ENCODE results near the gene MAT1A. TPM values are rescaled to one million over a fixed set of nuclear protein-coding genes. Genes with fewer than 3 reads are reported as not detected.
A peak's percentile ranks its signal among the peaks of the same experiment; 100 is the strongest.

Gene MAT1A
- total RNA-seq, 2 donors from 2014 or later: 0.53 to 0.58 TPM

GRCh38 chr10:80292607-80293239 lies 3.3 kb upstream of the MAT1A start:
- peaks cover 6% of the 10 kb centered on the region for H3K4me1 Mint-ChIP-seq
- DNase-seq: no peak
- TF ChIP-seq CTCF (conservative IDR thresholded peaks at IDR 0.05): no peak
- H3K9me3 Mint-ChIP-seq: peaks cover 4% of the 10 kb centered on the region
- H3K27me3 Mint-ChIP-seq (ENCODE audit: insufficient read depth): peaks cover 13% of the 10 kb centered on the region
- H3K27me3 ChIP-seq (ENCODE audit: control insufficient read depth, insufficient read depth, low read length, poor library complexity, severe bottlenecking): no peaks in the 10 kb centered on the region
- H3K27ac ChIP-seq (ENCODE audit: low read depth, low read length): no peak overlapping the region
- no peak overlapping the region for H3K27ac Mint-ChIP-seq
- no peaks in the 10 kb centered on the region for H3K4me1 ChIP-seq (ENCODE audit: control insufficient read depth, insufficient read depth, low read length)
- 90 to 95% methylated on average over 3 to 5 of the region's 6 CpGs for WGBS, 2 experiments (ENCODE audit: insufficient coverage in 1 of 2, insufficient read length in 1 of 2)
- H3K4me3 Mint-ChIP-seq: no peak overlapping the region
- no peak overlapping the region for H3K4me3 ChIP-seq (ENCODE audit: low read length)
- no peak overlapping the region for H3K9ac ChIP-seq (ENCODE audit: extremely low read depth, low read length, poor library complexity, severe bottlenecking)
- no peaks in the 10 kb centered on the region for H3K36me3 ChIP-seq (ENCODE audit: control insufficient read depth, insufficient read depth, low read length)
- H3K36me3 Mint-ChIP-seq (ENCODE audit: low read depth): no peaks in the 10 kb centered on the region
- H3K9me3 ChIP-seq (ENCODE audit: control insufficient read depth, low read length): peaks cover 6% of the 10 kb centered on the region

- no peak for DNase-seq
- Mint-ChIP-seq H3K9me3 (no peaks in the 10 kb centered on the region), H3K36me3 (ENCODE audit: low read depth) (no peaks in the 10 kb centered on the region), H3K27me3 (ENCODE audit: insufficient read depth) (peaks cover 13% of the 10 kb centered on the region), H3K4me1 (peaks cover 20% of the 10 kb centered on the region), H3K4me3 (no peak overlapping the region), H3K27ac (no peak overlapping the region)
- 96 to 97% methylated on average over 4 of the region's 4 CpGs for WGBS, 2 experiments (ENCODE audit: insufficient coverage in 1 of 2, insufficient read length in 1 of 2)
- Histone ChIP-seq H3K36me3 (ENCODE audit: control insufficient read depth, insufficient read depth, low read length) (no peaks in the 10 kb centered on the region), H3K9me3 (ENCODE audit: control insufficient read depth, low read length) (no peaks in the 10 kb centered on the region), H3K9ac (ENCODE audit: extremely low read depth, low read length, poor library complexity, severe bottlenecking) (no peak overlapping the region), H3K27ac (ENCODE audit: low read depth, low read length) (no peak overlapping the region), H3K27me3 (ENCODE audit: control insufficient read depth, insufficient read depth, low read length, poor library complexity, severe bottlenecking) (no peaks in the 10 kb centered on the region), H3K4me1 (ENCODE audit: control insufficient read depth, insufficient read depth, low read length) (no peaks in the 10 kb centered on the region), H3K4me3 (ENCODE audit: low read length) (no peak overlapping the region)
- TF ChIP-seq CTCF (conservative IDR thresholded peaks at IDR 0.05): no peak
Observed at GRCh38 chr10:80290474-80291220, 1.2 kb upstream of the MAT1A start.

GRCh38 chr10:80288849-80289248 lies 609 bp downstream of the MAT1A start:
- Mint-ChIP-seq H3K9me3 (no peaks in the 10 kb centered on the region), H3K27ac (no peak overlapping the region), H3K27me3 (ENCODE audit: insufficient read depth) (peaks cover 13% of the 10 kb centered on the region), H3K4me3 (no peak overlapping the region), H3K36me3 (ENCODE audit: low read depth) (no peaks in the 10 kb centered on the region), H3K4me1 (peaks cover 20% of the 10 kb centered on the region)
- Histone ChIP-seq H3K9me3 (ENCODE audit: control insufficient read depth, low read length) (no peaks in the 10 kb centered on the region), H3K27me3 (ENCODE audit: control insufficient read depth, insufficient read depth, low read length, poor library complexity, severe bottlenecking) (no peaks in the 10 kb centered on the region), H3K4me3 (ENCODE audit: low read length) (no peak overlapping the region), H3K27ac (ENCODE audit: low read depth, low read length) (no peak overlapping the region), H3K36me3 (ENCODE audit: control insufficient read depth, insufficient read depth, low read length) (no peaks in the 10 kb centered on the region), H3K9ac (ENCODE audit: extremely low read depth, low read length, poor library complexity, severe bottlenecking) (no peak overlapping the region), H3K4me1 (ENCODE audit: control insufficient read depth, insufficient read depth, low read length) (no peaks in the 10 kb centered on the region)
- 95 to 100% methylated on average over 5 of the region's 5 CpGs for WGBS, 2 experiments (ENCODE audit: insufficient coverage in 1 of 2, insufficient read length in 1 of 2)
- DNase-seq: peak; percentile 21
- no peak for TF ChIP-seq CTCF (conservative IDR thresholded peaks at IDR 0.05)
